HFF-Myc (cell line): ENCODE data around the gene SGMS2.

Experiments
- DNase-seq: peaks from one replicate; pipeline ENCODE4 v3.0.0-alpha.2; 2011; ENCODE audit warnings: low read depth; ENCODE audit errors: extremely low read depth
- H3K4me3 ChIP-seq: replicated peaks from 2 replicates; pipeline ENCODE4 v1.5.1; 2011; ENCODE audit warnings: low read depth, mild to moderate bottlenecking, control low read depth, low read length
- CTCF ChIP-seq: IDR thresholded peaks from 2 replicates; pipeline ENCODE4 v1.5.1; 2012; ENCODE audit warnings: mild to moderate bottlenecking, low read depth, low read length, control low read depth; ENCODE audit errors: missing control alignments

SGMS2 gene

DNA sequence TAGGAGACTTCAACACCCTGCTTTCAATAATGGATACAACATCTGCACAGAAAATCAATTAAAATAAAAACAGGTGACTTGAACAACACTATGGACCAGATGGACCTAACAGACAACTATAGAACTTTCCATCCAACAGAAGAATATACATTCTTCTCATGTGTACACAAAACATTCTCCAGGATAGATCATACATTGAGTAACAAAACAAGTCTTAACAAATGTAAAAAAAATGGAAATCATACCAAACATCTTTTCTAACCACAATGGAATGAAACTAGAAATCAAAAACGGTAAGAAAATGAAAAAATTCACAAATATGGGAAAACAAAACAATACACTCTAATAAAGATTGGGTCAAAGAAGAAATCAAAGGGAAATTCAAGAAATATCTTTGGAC, 131.3 kb downstream of the SGMS2 start:
- H3K4me3 ChIP-seq: no peak overlapping the region
- no peak for DNase-seq
- no peak for TF ChIP-seq CTCF
